ENCODE data around the gene STARD7. TPM values are rescaled to one million over a fixed set of nuclear protein-coding genes. Genes with fewer than 3 reads are reported as not detected.

The STARD7 gene
- total RNA-seq, 4 donors from 2014 or later: 211 to 292 (median 266) TPM

DNA sequence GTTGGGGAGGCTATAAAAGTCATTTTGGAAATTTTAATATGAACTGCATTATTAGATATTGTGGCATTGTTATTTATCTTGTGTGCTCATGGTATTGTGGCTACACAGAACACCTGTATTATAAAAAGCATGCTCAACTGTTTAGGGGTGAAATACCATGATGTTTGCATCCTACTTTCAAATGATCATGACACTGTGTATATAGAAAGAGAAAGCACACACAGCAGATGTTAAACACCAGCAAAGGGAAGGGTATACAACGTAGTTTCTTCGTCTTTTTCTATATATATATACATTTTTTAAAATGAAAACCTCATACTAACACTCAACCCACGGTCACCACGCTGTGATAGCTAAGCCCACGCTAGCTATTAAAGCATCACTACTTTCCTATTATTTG lies 27.1 kb downstream of the STARD7 start:
- Histone ChIP-seq H3K27ac (no peak overlapping the region), H3K4me1 (no peaks in the 10 kb centered on the region), H3K36me3 (peaks cover 18 to 25% of the 10 kb centered on the region in 2 donors), H3K9me3 (no peaks in the 10 kb centered on the region), H3K4me3 (replicated peaks in 1 of 3) (no peak overlapping the region), H3K27me3 (no peaks in the 10 kb centered on the region)
- intact Hi-C loops (cut with DNase I): no loop called here
- 77 to 78% methylated on average over 5 of the region's 5 CpGs for WGBS, 2 donors
- DNase-seq: no peak
- TF ChIP-seq CTCF (IDR thresholded peaks at IDR 0.05) (no peak), POLR2A (IDR thresholded peaks at IDR 0.05) (no peak)

DNA sequence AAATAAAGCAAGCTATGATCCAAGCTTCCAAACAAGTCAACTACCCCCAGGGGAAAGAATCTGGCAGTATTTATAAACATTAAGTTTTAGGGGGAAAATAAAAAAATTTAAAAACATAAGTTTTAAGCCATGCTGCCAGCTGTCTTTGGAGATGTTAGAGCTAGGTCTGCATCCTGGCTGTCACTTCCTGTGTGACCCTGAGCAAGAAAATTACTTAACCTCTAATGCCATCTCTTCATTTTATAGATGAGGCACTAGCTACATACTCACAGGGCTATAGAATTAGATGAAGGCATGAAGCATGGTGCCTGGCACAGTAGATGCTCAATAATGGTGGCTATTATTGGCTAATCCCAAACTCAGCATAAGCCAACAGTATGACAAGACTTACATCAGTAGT lies 28.1 kb downstream of the STARD7 start:
- no peaks in the 10 kb centered on the region for H3K9me3 ChIP-seq
- H3K36me3 ChIP-seq: peaks cover 8 to 15% of the 10 kb centered on the region in 2 donors
- no peak overlapping the region for H3K4me3 ChIP-seq (replicated peaks in 1 of 3)
- intact Hi-C loops (cut with DNase I): no loop called here
- no peak for DNase-seq
- TF ChIP-seq POLR2A (IDR thresholded peaks at IDR 0.05): no peak
- H3K4me1 ChIP-seq: no peaks in the 10 kb centered on the region
- H3K27ac ChIP-seq: no peak overlapping the region
- no peaks in the 10 kb centered on the region for H3K27me3 ChIP-seq

DNA sequence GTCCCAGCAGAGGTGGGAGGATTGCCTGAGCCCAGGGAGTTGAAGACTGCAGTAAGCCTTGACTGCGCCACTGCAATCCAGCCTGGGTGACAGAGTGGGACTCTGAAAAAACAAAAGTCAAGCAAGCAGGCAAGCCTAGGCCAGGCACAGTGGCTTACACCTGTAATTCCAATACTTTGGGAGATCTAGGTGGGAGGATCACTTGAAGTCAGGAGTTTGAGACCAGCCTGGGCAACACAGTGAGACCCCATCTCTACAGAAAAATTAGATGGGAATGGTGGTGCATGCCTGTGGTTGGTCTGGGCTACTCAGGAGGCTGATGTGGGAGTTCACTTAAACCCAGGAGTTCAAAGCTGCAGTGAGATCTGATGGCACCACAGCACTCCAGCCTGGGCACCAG lies 28.6 kb downstream of the STARD7 start:
- TF ChIP-seq CTCF (IDR thresholded peaks at IDR 0.05): no peak
- TF ChIP-seq POLR2A (IDR thresholded peaks at IDR 0.05): no peak
- 86 to 91% methylated on average over 1 of the region's 1 CpG for WGBS, 2 donors
- peaks cover 3 to 10% of the 10 kb centered on the region in 2 donors for H3K36me3 ChIP-seq
- no peak overlapping the region for H3K4me3 ChIP-seq (replicated peaks in 1 of 3)
- no peaks in the 10 kb centered on the region for H3K9me3 ChIP-seq
- no peak for DNase-seq
- no peaks in the 10 kb centered on the region for H3K4me1 ChIP-seq
- intact Hi-C loops (cut with DNase I): no loop called here
- no peaks in the 10 kb centered on the region for H3K27me3 ChIP-seq
- no peak overlapping the region for H3K27ac ChIP-seq

GRCh38 chr2:96176661-96177060 lies 32.0 kb downstream of the STARD7 start:
- 49 to 52% methylated on average over 4 of the region's 4 CpGs for WGBS, 2 donors
- no peak for DNase-seq
- H3K27ac ChIP-seq: no peak overlapping the region
- intact Hi-C loops (cut with DNase I): loop anchor here (10.0 kb wide), 1 partner anchor 152 kb away; no protein-coding TSS in a partner anchor
- TF ChIP-seq POLR2A (IDR thresholded peaks at IDR 0.05): no peak
- no peaks in the 10 kb centered on the region for H3K4me1 ChIP-seq
- H3K27me3 ChIP-seq: no peaks in the 10 kb centered on the region
- H3K9me3 ChIP-seq: no peaks in the 10 kb centered on the region
- no peak overlapping the region for H3K4me3 ChIP-seq (replicated peaks in 1 of 3)
- H3K36me3 ChIP-seq: no peaks in the 10 kb centered on the region

- H3K27me3 ChIP-seq: no peaks in the 10 kb centered on the region
- TF ChIP-seq CTCF (IDR thresholded peaks at IDR 0.05) (no peak), POLR2A (IDR thresholded peaks at IDR 0.05) (no peak)
- no peak for DNase-seq
- H3K36me3 ChIP-seq: no peaks in the 10 kb centered on the region
- no peaks in the 10 kb centered on the region for H3K4me1 ChIP-seq
- H3K9me3 ChIP-seq: no peaks in the 10 kb centered on the region
- H3K4me3 ChIP-seq (replicated peaks in 1 of 3): no peak overlapping the region
- intact Hi-C loops (cut with DNase I): loop anchor here (10.0 kb wide), 1 partner anchor 151 kb away; no protein-coding TSS in a partner anchor
- 80 to 82% methylated on average over 6 of the region's 6 CpGs for WGBS, 2 donors
- H3K27ac ChIP-seq: no peak overlapping the region
Measured at GRCh38 chr2:96175951-96176350, 32.7 kb downstream of the STARD7 start.

DNA sequence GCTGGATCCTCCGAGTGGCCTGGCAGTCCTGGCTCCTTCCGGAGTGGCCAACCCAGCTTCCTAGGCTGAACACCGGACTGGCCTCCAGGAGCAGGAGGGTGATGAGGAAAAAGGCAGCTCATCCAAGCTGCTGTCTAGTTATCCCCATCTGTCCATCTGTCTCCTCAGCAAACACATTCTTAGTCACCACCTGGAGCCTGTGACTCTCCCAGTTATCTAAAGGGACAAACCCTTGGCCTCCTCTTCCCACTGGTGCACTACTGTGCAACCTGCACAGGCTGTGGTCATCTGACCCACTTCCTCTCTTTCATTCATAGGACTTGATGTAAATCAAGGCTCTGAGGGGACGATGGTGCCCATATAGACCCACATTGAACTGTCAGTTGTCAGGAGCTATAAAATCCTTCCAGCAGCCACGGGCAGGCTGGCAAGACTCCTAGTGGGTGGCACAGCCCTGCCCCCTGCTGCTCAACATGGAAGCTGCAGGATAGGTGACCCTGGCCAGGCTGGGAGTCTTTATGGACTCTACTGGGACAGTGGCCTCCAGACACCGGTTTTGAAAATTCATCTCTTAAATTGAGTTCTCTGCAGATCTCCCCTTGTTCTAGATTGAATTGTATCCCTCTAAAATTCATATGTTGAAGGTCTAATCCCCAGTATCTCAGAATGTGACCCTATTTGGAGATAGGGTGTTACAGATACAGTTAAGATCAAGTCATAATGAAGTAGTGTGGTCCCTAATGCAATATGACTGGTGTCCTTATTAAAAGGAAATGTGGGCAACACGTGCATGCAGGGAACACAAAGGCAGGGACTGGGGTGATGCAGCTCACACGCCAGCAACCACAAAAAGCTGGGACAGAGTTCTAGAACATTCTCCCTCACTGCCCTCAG lies 34.1 kb downstream of the STARD7 start:
- peak; percentile 68 to 90 (median 80) for TF ChIP-seq CTCF (IDR thresholded peaks at IDR 0.05)
- TF ChIP-seq POLR2A (IDR thresholded peaks at IDR 0.05): no peak
- Histone ChIP-seq H3K27me3 (no peaks in the 10 kb centered on the region), H3K27ac (no peak overlapping the region), H3K36me3 (no peaks in the 10 kb centered on the region), H3K4me3 (replicated peaks in 1 of 3) (no peak overlapping the region), H3K9me3 (no peaks in the 10 kb centered on the region), H3K4me1 (no peaks in the 10 kb centered on the region)
- WGBS, 2 donors: 49 to 52% methylated on average over 8 of the region's 8 CpGs
- intact Hi-C loops (cut with DNase I): loop anchor here (5.0 to 10.0 kb wide), 2 partner anchors 37 to 150 kb away; partner anchors contain the start of gene ASTL
- peak; percentile 74 to 84 for DNase-seq

Measured in thyroid gland (tissue), 4 donors.